Ishikawa (cell line): ENCODE results near the gene FCMR.

Source experiments
- RAD21 ChIP-seq: IDR thresholded peaks from 2 replicates; pipeline ENCODE4 v1.6.1; 2012; ENCODE audit warnings: low read depth
- REST ChIP-seq: IDR thresholded peaks from 2 replicates; pipeline ENCODE4 v1.6.1; 2012; ENCODE audit warnings: low read depth, mild to moderate bottlenecking
- ZBTB7A ChIP-seq: IDR thresholded peaks from 2 replicates; pipeline ENCODE4 v1.6.1; 2012; ENCODE audit warnings: low read depth

GRCh38 chr1:206886831-206887230 lies 34.9 kb downstream of the FCMR start:
- TF ChIP-seq ZBTB7A (no peak), RAD21 (no peak), REST (no peak)
